K562 (cell line): ENCODE data around the gene AIF1. TPM values are rescaled to one million over a fixed set of nuclear protein-coding genes. Genes with fewer than 3 reads are reported as not detected.

ENCODE experiments used
- BRD9 ChIP-seq: fragments of 450-650 bp; IDR thresholded peaks from 2 replicates; pipeline ENCODE4 v1.6.1; 2018; ENCODE audit warnings: low read depth; ENCODE audit not compliant: partially characterized antibody
- CGGBP1 ChIP-seq: fragments of 250-450 bp; sonication (Bioruptor Pico); IDR thresholded peaks from 2 replicates; pipeline ENCODE4 v1.9.0; 2021; ENCODE audit warnings: mild to moderate bottlenecking
- ELF1 ChIP-seq: fragments of 200-800 bp; sonication (Bioruptor generic); IDR thresholded peaks from 2 replicates; pipeline ENCODE4 v1.6.1; 2016; ENCODE audit warnings: missing genetic modification characterization, missing compliant biosample characterization
- HDAC3 ChIP-seq: fragments of 450-650 bp; IDR thresholded peaks from 2 replicates; pipeline ENCODE4 v1.6.1; 2018; ENCODE audit warnings: borderline replicate concordance, mild to moderate bottlenecking, moderate library complexity; ENCODE audit not compliant: partially characterized antibody
- HDAC8 ChIP-seq: fragments of 450-650 bp; IDR thresholded peaks from 2 replicates; pipeline ENCODE4 v1.6.1; 2016; ENCODE audit warnings: mild to moderate bottlenecking, missing genetic modification characterization, moderate library complexity, missing compliant biosample characterization
- KLF16 ChIP-seq: IDR thresholded peaks from 2 replicates; pipeline ENCODE4 v1.6.1; 2016; ENCODE audit warnings: antibody characterized with exemption
- NRF1 ChIP-seq, 2 experiments: fragments of 450-650 bp; IDR thresholded peaks in 1 of 2; conservative IDR thresholded peaks in 1 of 2; 2 replicates each; pipeline ENCODE4 v1.6.1; 2014; ENCODE audit warnings: mild to moderate bottlenecking in 2 of 2
- OTX1 ChIP-seq: fragments of 450-650 bp; formaldehyde crosslinking; IDR thresholded peaks from 2 replicates; pipeline ENCODE4 v1.4.0; 2022; ENCODE audit warnings: mild to moderate bottlenecking
- SETDB1 ChIP-seq: IDR thresholded peaks from one replicate; pipeline ENCODE4 v1.6.1; 2012; ENCODE audit warnings: low read length, control low read depth, inconsistent platforms
- SMARCC2 ChIP-seq: fragments of 450-650 bp; IDR thresholded peaks from 2 replicates; pipeline ENCODE4 v1.6.1; 2017; ENCODE audit warnings: antibody characterized with exemption, moderate library complexity, mild to moderate bottlenecking, low read depth
- TFAM ChIP-seq: fragments of 250-450 bp; sonication (Bioruptor Pico); conservative IDR thresholded peaks from 2 replicates; pipeline ENCODE4 v1.5.0; 2021; ENCODE audit warnings: mild to moderate bottlenecking, moderate library complexity
- ZNF274 ChIP-seq: IDR thresholded peaks from 2 replicates; pipeline ENCODE4 v1.6.1; 2011; ENCODE audit warnings: low read depth, mild to moderate bottlenecking, low read length, moderate library complexity, borderline replicate concordance
- polyA plus RNA-seq, 8 experiments: library from polyadenylated mRNA; depleted of rRNA in 4 of 8; stranded (reverse) in 5 of 8; unstranded in 3 of 8; fragments of >200 nt; fragmentation: Nextera tagmentation in 2 of 8; fragmentation: Illumina TruSeq in 1 of 8; extraction: Ambion mirVana in 2 of 8; extraction: Trizol in 1 of 8; gene quantifications; 2 replicates each; pipeline versions ENCODE4 v1.2.1 to v1.2.3, GENCODE V29; 2011 to 2014; ENCODE audit warnings: inconsistent platforms in 1 of 8, missing spikeins in 1 of 8
- total RNA-seq, 7 experiments: library from RNA; depleted of rRNA in 6 of 7; stranded (reverse); fragments of >200 nt in 6 of 7; fragmentation: Illumina TruSeq in 2 of 7; extraction: Trizol in 2 of 7; gene quantifications; 2 replicates each; pipeline versions ENCODE4 v1.2.1 to v1.2.3, GENCODE V29; 2011 to 2021; ENCODE audit warnings: low replicate concordance in 1 of 7
- TF ChIP-seq, protein P1 (sequence below): fragments of 250-450 bp; sonication (Bioruptor Pico); IDR thresholded peaks from 2 replicates; pipeline ENCODE4 v1.8.0; 2021; ENCODE audit warnings: borderline replicate concordance, mild to moderate bottlenecking, moderate library complexity; ENCODE audit not compliant: poor library complexity, severe bottlenecking
- TF ChIP-seq, protein P2 (sequence below), 2 experiments: fragments of 450-650 bp in 1 of 2; IDR thresholded peaks; 2 replicates each; pipeline ENCODE4 v1.6.1; 2011 to 2017; ENCODE audit warnings: low read depth in 2 of 2, antibody characterized with exemption in 1 of 2, borderline replicate concordance in 1 of 2, low read length in 1 of 2, mild to moderate bottlenecking in 1 of 2, mixed read lengths in 1 of 2; ENCODE audit not compliant: control insufficient read depth in 1 of 2
- TF ChIP-seq, protein P3 (sequence below): sonication (generic); formaldehyde crosslinking; IDR thresholded peaks from 2 replicates; pipeline ENCODE4 v1.4.0; 2020; ENCODE audit warnings: mild to moderate bottlenecking, missing genetic modification reagents

AIF1 gene
- total and polyA plus RNA-seq, 9 of the 15 experiments (the other 6 are each of a cell fraction or from before 2014, with no cell fraction given): 9.4 to 33.4 (median 19.4) TPM

GRCh38 chr6:31652925-31653724, 38.1 kb downstream of the AIF1 start (continued):
- TF ChIP-seq TFAM (CRISPR knock-in tag) (no peak), HDAC3 (no peak), CGGBP1 (CRISPR knock-in tag) (no peak; the same call in 1 of the 2 replicates), KLF16 (0 out of 2 replicates have a peak, but pooled peaks have one; percentile 49), SMARCC2 (peak; percentile 70), BRD9 (peak; percentile 98), OTX1 (CRISPR knock-in tag) (peak; percentile 72), NRF1 (conservative IDR thresholded peaks at IDR 0.05 in 1 of 2, IDR thresholded peaks at IDR 0.05 in 1 of 2) (no peak), ZNF274 (no peak), HDAC8 (tag) (no peak; the same call in none of the 2 replicates), SETDB1 (no peak), ELF1 (tag) (no peak)
- TF ChIP-seq, protein P1, sequence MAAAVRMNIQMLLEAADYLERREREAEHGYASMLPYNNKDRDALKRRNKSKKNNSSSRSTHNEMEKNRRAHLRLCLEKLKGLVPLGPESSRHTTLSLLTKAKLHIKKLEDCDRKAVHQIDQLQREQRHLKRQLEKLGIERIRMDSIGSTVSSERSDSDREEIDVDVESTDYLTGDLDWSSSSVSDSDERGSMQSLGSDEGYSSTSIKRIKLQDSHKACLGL: peak; percentile 77
- TF ChIP-seq, protein P2, sequence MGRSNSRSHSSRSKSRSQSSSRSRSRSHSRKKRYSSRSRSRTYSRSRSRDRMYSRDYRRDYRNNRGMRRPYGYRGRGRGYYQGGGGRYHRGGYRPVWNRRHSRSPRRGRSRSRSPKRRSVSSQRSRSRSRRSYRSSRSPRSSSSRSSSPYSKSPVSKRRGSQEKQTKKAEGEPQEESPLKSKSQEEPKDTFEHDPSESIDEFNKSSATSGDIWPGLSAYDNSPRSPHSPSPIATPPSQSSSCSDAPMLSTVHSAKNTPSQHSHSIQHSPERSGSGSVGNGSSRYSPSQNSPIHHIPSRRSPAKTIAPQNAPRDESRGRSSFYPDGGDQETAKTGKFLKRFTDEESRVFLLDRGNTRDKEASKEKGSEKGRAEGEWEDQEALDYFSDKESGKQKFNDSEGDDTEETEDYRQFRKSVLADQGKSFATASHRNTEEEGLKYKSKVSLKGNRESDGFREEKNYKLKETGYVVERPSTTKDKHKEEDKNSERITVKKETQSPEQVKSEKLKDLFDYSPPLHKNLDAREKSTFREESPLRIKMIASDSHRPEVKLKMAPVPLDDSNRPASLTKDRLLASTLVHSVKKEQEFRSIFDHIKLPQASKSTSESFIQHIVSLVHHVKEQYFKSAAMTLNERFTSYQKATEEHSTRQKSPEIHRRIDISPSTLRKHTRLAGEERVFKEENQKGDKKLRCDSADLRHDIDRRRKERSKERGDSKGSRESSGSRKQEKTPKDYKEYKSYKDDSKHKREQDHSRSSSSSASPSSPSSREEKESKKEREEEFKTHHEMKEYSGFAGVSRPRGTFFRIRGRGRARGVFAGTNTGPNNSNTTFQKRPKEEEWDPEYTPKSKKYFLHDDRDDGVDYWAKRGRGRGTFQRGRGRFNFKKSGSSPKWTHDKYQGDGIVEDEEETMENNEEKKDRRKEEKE (IDR thresholded peaks at IDR 0.05; ENCODE audit: borderline replicate concordance in 1 of 2, control insufficient read depth in 1 of 2, low read depth in 2 of 2, low read length in 1 of 2): 0 out of 4 replicates have a peak, but pooled peaks of 1 of the 2 experiments have one; percentile 59
- TF ChIP-seq, protein P3, sequence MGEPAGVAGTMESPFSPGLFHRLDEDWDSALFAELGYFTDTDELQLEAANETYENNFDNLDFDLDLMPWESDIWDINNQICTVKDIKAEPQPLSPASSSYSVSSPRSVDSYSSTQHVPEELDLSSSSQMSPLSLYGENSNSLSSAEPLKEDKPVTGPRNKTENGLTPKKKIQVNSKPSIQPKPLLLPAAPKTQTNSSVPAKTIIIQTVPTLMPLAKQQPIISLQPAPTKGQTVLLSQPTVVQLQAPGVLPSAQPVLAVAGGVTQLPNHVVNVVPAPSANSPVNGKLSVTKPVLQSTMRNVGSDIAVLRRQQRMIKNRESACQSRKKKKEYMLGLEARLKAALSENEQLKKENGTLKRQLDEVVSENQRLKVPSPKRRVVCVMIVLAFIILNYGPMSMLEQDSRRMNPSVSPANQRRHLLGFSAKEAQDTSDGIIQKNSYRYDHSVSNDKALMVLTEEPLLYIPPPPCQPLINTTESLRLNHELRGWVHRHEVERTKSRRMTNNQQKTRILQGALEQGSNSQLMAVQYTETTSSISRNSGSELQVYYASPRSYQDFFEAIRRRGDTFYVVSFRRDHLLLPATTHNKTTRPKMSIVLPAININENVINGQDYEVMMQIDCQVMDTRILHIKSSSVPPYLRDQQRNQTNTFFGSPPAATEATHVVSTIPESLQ (CRISPR knock-in tag): no peak; the same call in 1 of the 2 replicates
